Measurements from ENCODE around the gene TCTN1. TPM values are rescaled to one million over a fixed set of nuclear protein-coding genes. Genes with fewer than 3 reads are reported as not detected.
A peak's percentile ranks its signal among the peaks of the same experiment; 100 is the strongest.

TCTN1 gene
- total and polyA plus RNA-seq, 2 of the 13 experiments (the other 11 are each of a cell fraction or from before 2014, with no cell fraction given), result 13.6 to 16.0 TPM

- TF ChIP-seq AHDC1 (CRISPR knock-in tag; IDR thresholded peaks at IDR 0.05; ENCODE audit: borderline replicate concordance), result no peak; the same call in 1 of the 2 replicates
- no peak for TF ChIP-seq NR3C1 (CRISPR knock-in tag; IDR thresholded peaks at IDR 0.05)
- TF ChIP-seq GZF1 (CRISPR knock-in tag; IDR thresholded peaks at IDR 0.05), result no peak
- peak; percentile 35; the same call in 1 of the 2 replicates for TF ChIP-seq MTA1 (CRISPR knock-in tag; IDR thresholded peaks at IDR 0.05; ENCODE audit: borderline replicate concordance)
- no peak for TF ChIP-seq RFX3 (CRISPR knock-in tag; IDR thresholded peaks at IDR 0.05)
- peak; percentile 66; the same call in 1 of the 2 replicates for TF ChIP-seq FOXK1 (CRISPR knock-in tag; IDR thresholded peaks at IDR 0.05; ENCODE audit: borderline replicate concordance, low read depth)
- no peak for TF ChIP-seq ZNF550 (CRISPR knock-in tag; IDR thresholded peaks at IDR 0.05; ENCODE audit: borderline replicate concordance)
- TF ChIP-seq THAP9 (CRISPR knock-in tag; IDR thresholded peaks at IDR 0.05; ENCODE audit: borderline replicate concordance), result no peak
- TF ChIP-seq RFXAP (CRISPR knock-in tag; IDR thresholded peaks at IDR 0.05; ENCODE audit: borderline replicate concordance), result peak; percentile 68; the same call in 1 of the 2 replicates
- peak; percentile 36; the same call in 1 of the 2 replicates for TF ChIP-seq FOXA3 (CRISPR knock-in tag; IDR thresholded peaks at IDR 0.05)
- peak; percentile 91 for TF ChIP-seq GFI1 (CRISPR knock-in tag; IDR thresholded peaks at IDR 0.05; ENCODE audit: borderline replicate concordance)
- no peak for TF ChIP-seq ZNF337 (CRISPR knock-in tag; IDR thresholded peaks at IDR 0.05; ENCODE audit: borderline replicate concordance, low read depth)
- no peak for TF ChIP-seq TFDP2 (CRISPR knock-in tag; IDR thresholded peaks at IDR 0.05)
- no peak for TF ChIP-seq ZSCAN20 (CRISPR knock-in tag; IDR thresholded peaks at IDR 0.05; ENCODE audit: borderline replicate concordance)
- no peak for TF ChIP-seq ZIK1 (CRISPR knock-in tag; IDR thresholded peaks at IDR 0.05; ENCODE audit: borderline replicate concordance, low read depth)
- no peak for TF ChIP-seq ZSCAN31 (CRISPR knock-in tag; IDR thresholded peaks at IDR 0.05; ENCODE audit: low read depth)
- TF ChIP-seq SIN3B (IDR thresholded peaks at IDR 0.05; ENCODE audit: low read length), result no peak
- no peak for TF ChIP-seq ELF4 (CRISPR knock-in tag; IDR thresholded peaks at IDR 0.05; ENCODE audit: borderline replicate concordance)
These were observed 22.4 kb upstream of the TCTN1 start (continued) for GRCh38 chr12:110591451-110592051.
